ENCODE results near the gene CFAP65. TPM values are rescaled to one million over a fixed set of nuclear protein-coding genes. Genes with fewer than 3 reads are reported as not detected.

CFAP65 gene
- total and polyA plus RNA-seq, 2 of the 13 experiments (the other 11 are each of a cell fraction or from before 2014, with no cell fraction given), result 0.05 TPM; not detected in 1

DNA sequence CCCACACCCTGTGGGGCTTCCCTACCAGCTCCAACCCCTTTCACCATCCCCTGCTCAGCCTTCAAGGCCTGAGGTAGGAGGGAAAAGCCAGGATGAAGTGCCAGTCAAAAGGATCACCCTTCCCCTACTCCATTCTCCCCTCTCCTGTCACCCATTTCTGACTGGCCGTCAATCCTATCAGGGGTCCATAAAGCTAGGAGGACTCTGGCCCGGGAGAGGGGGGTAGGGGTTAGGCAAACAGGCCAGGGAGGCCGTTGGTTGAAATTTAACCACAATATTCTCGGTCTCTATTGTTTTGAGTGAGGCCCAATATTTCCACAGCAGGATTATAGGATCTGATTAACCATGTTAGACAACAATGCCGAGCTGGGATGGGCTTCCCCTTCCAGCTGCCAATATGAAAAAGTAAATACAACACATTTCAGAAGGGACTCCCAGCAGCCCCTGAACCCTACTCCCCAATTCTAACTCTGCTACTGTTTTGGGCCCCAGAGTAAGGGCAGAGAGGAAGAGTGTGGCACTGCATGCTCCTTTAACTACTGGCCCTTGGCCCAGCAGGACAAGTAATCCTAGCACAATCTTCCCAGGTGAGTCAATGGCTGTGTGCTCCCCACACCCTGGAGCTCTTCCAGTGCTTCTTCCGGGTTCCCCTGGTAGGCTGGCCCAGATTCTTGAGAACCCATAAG, 30.0 kb upstream of the CFAP65 start (continued):
- TF ChIP-seq KDM2A (CRISPR knock-in tag; IDR thresholded peaks at IDR 0.05; ENCODE audit: borderline replicate concordance, low read depth), result no peak
- peak; percentile 66; the same call in 1 of the 2 replicates for TF ChIP-seq ZNF800 (CRISPR knock-in tag; IDR thresholded peaks at IDR 0.05)
- TF ChIP-seq GABPA (IDR thresholded peaks at IDR 0.05; ENCODE audit: low read depth, low read length), result no peak
- no peak; the same call in 1 of the 2 replicates for TF ChIP-seq GABPA (CRISPR knock-in tag; IDR thresholded peaks at IDR 0.05; ENCODE audit: low read depth)
- peak; percentile 59; the same call in 1 of the 2 replicates for TF ChIP-seq ZBTB42 (CRISPR knock-in tag; IDR thresholded peaks at IDR 0.05)
- TF ChIP-seq ZBTB7B (CRISPR knock-in tag; IDR thresholded peaks at IDR 0.05), result peak; percentile 94
- TF ChIP-seq RFXANK (CRISPR knock-in tag; IDR thresholded peaks at IDR 0.05), result no peak
- TF ChIP-seq ZMYM3 (CRISPR knock-in tag; IDR thresholded peaks at IDR 0.05), result no peak
- peak; percentile 92; the same call in 1 of the 2 replicates for TF ChIP-seq RXRA (CRISPR knock-in tag; IDR thresholded peaks at IDR 0.05)
- no peak for TF ChIP-seq POLR2AphosphoS5 (IDR thresholded peaks at IDR 0.05; ENCODE audit: low read depth, low read length)
- no peak for TF ChIP-seq ZNF234 (CRISPR knock-in tag; conservative IDR thresholded peaks at IDR 0.05)
- TF ChIP-seq SOX5 (CRISPR knock-in tag; IDR thresholded peaks at IDR 0.05; ENCODE audit: borderline replicate concordance), result peak; percentile 100
- TF ChIP-seq CEBPZ (IDR thresholded peaks at IDR 0.05; ENCODE audit: low read length), result no peak
- no peak for TF ChIP-seq MXD1 (CRISPR knock-in tag; IDR thresholded peaks at IDR 0.05)
- TF ChIP-seq POLR2G (IDR thresholded peaks at IDR 0.05; ENCODE audit: low read depth, low read length), result no peak
- TF ChIP-seq CHD2 (IDR thresholded peaks at IDR 0.05; ENCODE audit: low read depth, low read length), result no peak
- TF ChIP-seq TCF7 (IDR thresholded peaks at IDR 0.05; ENCODE audit: low read depth), result peak; percentile 69
- TF ChIP-seq HDAC6 (IDR thresholded peaks at IDR 0.05; ENCODE audit: low read depth, low read length), result no peak
- no peak for TF ChIP-seq ZBTB49 (CRISPR knock-in tag; IDR thresholded peaks at IDR 0.05; ENCODE audit: borderline replicate concordance)
- TF ChIP-seq, protein P1, sequence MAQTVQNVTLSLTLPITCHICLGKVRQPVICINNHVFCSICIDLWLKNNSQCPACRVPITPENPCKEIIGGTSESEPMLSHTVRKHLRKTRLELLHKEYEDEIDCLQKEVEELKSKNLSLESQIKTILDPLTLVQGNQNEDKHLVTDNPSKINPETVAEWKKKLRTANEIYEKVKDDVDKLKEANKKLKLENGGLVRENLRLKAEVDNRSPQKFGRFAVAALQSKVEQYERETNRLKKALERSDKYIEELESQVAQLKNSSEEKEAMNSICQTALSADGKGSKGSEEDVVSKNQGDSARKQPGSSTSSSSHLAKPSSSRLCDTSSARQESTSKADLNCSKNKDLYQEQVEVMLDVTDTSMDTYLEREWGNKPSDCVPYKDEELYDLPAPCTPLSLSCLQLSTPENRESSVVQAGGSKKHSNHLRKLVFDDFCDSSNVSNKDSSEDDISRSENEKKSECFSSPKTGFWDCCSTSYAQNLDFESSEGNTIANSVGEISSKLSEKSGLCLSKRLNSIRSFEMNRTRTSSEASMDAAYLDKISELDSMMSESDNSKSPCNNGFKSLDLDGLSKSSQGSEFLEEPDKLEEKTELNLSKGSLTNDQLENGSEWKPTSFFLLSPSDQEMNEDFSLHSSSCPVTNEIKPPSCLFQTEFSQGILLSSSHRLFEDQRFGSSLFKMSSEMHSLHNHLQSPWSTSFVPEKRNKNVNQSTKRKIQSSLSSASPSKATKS (CRISPR knock-in tag; IDR thresholded peaks at IDR 0.05), result no peak
- peak; percentile 68; the same call in 1 of the 2 replicates for TF ChIP-seq MEF2D (CRISPR knock-in tag; IDR thresholded peaks at IDR 0.05)

Measured in HepG2 (cell line).